ENCODE results near the gene HSPG2. TPM values are rescaled to one million over a fixed set of nuclear protein-coding genes. Genes with fewer than 3 reads are reported as not detected.

Gene HSPG2
- total and polyA plus RNA-seq, 2 of the 13 experiments (the other 11 are each of a cell fraction or from before 2014, with no cell fraction given) = 9.1 to 13.1 TPM

DNA sequence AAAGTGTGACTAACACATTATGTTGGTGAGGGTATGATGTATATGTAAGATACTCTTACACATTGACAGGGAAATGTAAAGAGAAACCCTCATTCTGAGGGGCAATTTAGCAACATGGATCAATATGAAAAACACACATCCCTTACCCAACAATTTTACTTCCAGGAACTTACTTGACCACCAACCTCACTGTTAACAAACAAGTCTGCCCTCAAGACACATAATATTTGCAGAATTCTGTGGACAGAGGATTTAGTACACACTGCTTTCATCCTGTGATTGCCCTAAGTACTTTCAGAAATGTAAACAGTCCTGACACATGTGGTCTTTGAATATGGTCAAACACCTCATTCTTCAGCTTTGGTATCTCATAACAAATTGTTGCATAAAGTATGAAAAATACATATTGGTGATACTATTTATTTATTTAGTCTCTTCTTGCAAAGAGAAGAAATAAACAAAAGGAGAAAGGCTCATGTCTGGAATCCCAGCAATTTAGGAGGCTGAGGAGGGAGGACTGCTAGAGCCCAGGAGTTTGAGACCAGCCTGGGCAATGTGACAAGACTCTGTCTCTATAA lies 161.0 kb downstream of the HSPG2 start (continued):
- TF ChIP-seq, protein P1, sequence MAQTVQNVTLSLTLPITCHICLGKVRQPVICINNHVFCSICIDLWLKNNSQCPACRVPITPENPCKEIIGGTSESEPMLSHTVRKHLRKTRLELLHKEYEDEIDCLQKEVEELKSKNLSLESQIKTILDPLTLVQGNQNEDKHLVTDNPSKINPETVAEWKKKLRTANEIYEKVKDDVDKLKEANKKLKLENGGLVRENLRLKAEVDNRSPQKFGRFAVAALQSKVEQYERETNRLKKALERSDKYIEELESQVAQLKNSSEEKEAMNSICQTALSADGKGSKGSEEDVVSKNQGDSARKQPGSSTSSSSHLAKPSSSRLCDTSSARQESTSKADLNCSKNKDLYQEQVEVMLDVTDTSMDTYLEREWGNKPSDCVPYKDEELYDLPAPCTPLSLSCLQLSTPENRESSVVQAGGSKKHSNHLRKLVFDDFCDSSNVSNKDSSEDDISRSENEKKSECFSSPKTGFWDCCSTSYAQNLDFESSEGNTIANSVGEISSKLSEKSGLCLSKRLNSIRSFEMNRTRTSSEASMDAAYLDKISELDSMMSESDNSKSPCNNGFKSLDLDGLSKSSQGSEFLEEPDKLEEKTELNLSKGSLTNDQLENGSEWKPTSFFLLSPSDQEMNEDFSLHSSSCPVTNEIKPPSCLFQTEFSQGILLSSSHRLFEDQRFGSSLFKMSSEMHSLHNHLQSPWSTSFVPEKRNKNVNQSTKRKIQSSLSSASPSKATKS (CRISPR knock-in tag; IDR thresholded peaks at IDR 0.05) = no peak
- TF ChIP-seq, protein P2, sequence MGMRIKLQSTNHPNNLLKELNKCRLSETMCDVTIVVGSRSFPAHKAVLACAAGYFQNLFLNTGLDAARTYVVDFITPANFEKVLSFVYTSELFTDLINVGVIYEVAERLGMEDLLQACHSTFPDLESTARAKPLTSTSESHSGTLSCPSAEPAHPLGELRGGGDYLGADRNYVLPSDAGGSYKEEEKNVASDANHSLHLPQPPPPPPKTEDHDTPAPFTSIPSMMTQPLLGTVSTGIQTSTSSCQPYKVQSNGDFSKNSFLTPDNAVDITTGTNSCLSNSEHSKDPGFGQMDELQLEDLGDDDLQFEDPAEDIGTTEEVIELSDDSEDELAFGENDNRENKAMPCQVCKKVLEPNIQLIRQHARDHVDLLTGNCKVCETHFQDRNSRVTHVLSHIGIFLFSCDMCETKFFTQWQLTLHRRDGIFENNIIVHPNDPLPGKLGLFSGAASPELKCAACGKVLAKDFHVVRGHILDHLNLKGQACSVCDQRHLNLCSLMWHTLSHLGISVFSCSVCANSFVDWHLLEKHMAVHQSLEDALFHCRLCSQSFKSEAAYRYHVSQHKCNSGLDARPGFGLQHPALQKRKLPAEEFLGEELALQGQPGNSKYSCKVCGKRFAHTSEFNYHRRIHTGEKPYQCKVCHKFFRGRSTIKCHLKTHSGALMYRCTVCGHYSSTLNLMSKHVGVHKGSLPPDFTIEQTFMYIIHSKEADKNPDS (CRISPR knock-in tag; IDR thresholded peaks at IDR 0.05) = peak; percentile 62; the same call in 1 of the 2 replicates
- TF ChIP-seq NCOR1 (IDR thresholded peaks at IDR 0.05; ENCODE audit: borderline replicate concordance, low read length) = peak; percentile 58; the same call in 1 of the 2 replicates
- TF ChIP-seq, protein P3, sequence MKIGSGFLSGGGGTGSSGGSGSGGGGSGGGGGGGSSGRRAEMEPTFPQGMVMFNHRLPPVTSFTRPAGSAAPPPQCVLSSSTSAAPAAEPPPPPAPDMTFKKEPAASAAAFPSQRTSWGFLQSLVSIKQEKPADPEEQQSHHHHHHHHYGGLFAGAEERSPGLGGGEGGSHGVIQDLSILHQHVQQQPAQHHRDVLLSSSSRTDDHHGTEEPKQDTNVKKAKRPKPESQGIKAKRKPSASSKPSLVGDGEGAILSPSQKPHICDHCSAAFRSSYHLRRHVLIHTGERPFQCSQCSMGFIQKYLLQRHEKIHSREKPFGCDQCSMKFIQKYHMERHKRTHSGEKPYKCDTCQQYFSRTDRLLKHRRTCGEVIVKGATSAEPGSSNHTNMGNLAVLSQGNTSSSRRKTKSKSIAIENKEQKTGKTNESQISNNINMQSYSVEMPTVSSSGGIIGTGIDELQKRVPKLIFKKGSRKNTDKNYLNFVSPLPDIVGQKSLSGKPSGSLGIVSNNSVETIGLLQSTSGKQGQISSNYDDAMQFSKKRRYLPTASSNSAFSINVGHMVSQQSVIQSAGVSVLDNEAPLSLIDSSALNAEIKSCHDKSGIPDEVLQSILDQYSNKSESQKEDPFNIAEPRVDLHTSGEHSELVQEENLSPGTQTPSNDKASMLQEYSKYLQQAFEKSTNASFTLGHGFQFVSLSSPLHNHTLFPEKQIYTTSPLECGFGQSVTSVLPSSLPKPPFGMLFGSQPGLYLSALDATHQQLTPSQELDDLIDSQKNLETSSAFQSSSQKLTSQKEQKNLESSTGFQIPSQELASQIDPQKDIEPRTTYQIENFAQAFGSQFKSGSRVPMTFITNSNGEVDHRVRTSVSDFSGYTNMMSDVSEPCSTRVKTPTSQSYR (CRISPR knock-in tag; IDR thresholded peaks at IDR 0.05; ENCODE audit: borderline replicate concordance) = peak; percentile 53; the same call in 1 of the 2 replicates
- TF ChIP-seq, protein P4, sequence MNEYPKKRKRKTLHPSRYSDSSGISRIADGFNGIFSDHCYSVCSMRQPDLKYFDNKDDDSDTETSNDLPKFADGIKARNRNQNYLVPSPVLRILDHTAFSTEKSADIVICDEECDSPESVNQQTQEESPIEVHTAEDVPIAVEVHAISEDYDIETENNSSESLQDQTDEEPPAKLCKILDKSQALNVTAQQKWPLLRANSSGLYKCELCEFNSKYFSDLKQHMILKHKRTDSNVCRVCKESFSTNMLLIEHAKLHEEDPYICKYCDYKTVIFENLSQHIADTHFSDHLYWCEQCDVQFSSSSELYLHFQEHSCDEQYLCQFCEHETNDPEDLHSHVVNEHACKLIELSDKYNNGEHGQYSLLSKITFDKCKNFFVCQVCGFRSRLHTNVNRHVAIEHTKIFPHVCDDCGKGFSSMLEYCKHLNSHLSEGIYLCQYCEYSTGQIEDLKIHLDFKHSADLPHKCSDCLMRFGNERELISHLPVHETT (CRISPR knock-in tag; conservative IDR thresholded peaks at IDR 0.05) = 0 out of 2 replicates have a peak, but pooled peaks have one; percentile 59
- peak; percentile 90 for TF ChIP-seq ELF3 (CRISPR knock-in tag; IDR thresholded peaks at IDR 0.05)
- peak; percentile 96 for TF ChIP-seq RXRB (CRISPR knock-in tag; IDR thresholded peaks at IDR 0.05; ENCODE audit: borderline replicate concordance)
- no peak for TF ChIP-seq ZNF496 (CRISPR knock-in tag; IDR thresholded peaks at IDR 0.05; ENCODE audit: insufficient replicate concordance)
- peak; percentile 62 for TF ChIP-seq MEF2D (CRISPR knock-in tag; IDR thresholded peaks at IDR 0.05)
- TF ChIP-seq, protein P5, sequence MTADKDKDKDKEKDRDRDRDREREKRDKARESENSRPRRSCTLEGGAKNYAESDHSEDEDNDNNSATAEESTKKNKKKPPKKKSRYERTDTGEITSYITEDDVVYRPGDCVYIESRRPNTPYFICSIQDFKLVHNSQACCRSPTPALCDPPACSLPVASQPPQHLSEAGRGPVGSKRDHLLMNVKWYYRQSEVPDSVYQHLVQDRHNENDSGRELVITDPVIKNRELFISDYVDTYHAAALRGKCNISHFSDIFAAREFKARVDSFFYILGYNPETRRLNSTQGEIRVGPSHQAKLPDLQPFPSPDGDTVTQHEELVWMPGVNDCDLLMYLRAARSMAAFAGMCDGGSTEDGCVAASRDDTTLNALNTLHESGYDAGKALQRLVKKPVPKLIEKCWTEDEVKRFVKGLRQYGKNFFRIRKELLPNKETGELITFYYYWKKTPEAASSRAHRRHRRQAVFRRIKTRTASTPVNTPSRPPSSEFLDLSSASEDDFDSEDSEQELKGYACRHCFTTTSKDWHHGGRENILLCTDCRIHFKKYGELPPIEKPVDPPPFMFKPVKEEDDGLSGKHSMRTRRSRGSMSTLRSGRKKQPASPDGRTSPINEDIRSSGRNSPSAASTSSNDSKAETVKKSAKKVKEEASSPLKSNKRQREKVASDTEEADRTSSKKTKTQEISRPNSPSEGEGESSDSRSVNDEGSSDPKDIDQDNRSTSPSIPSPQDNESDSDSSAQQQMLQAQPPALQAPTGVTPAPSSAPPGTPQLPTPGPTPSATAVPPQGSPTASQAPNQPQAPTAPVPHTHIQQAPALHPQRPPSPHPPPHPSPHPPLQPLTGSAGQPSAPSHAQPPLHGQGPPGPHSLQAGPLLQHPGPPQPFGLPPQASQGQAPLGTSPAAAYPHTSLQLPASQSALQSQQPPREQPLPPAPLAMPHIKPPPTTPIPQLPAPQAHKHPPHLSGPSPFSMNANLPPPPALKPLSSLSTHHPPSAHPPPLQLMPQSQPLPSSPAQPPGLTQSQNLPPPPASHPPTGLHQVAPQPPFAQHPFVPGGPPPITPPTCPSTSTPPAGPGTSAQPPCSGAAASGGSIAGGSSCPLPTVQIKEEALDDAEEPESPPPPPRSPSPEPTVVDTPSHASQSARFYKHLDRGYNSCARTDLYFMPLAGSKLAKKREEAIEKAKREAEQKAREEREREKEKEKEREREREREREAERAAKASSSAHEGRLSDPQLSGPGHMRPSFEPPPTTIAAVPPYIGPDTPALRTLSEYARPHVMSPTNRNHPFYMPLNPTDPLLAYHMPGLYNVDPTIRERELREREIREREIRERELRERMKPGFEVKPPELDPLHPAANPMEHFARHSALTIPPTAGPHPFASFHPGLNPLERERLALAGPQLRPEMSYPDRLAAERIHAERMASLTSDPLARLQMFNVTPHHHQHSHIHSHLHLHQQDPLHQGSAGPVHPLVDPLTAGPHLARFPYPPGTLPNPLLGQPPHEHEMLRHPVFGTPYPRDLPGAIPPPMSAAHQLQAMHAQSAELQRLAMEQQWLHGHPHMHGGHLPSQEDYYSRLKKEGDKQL (CRISPR knock-in tag; IDR thresholded peaks at IDR 0.05; ENCODE audit: low read depth) = peak; percentile 99
- no peak for TF ChIP-seq CBX5 (CRISPR knock-in tag; IDR thresholded peaks at IDR 0.05; ENCODE audit: borderline replicate concordance)
- TF ChIP-seq SIX4 (CRISPR knock-in tag; IDR thresholded peaks at IDR 0.05) = peak; percentile 51; the same call in 1 of the 2 replicates
